ENCODE data around the gene ASB13.
"Not testable (repeated sequence)": the region's sequence is repeated elsewhere in the genome, so short reads cannot be mapped to it uniquely, and the experiment has no call there.

The ASB13 gene

DNA sequence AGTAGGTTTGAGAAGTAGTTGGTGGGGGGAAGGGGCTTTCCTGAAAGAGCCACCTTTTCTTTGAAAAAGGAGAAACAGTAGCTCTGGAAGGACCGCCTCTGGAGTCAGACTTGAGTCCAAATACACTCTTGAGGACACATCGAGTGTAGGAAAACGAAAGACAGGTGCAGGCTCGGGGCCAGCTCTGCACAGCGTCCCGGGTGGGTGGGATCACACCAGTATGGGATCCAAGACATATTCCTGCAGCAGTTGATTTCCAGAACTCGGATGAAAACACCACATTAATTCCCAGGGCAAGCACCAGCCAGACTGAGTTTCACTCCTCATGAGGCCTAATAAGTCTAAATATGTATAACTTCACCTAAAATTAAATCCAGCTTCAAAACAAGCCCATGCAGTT is 61.4 kb downstream of the ASB13 start:
- DNase-seq (ENCODE audit: low read depth) = no peak

DNA sequence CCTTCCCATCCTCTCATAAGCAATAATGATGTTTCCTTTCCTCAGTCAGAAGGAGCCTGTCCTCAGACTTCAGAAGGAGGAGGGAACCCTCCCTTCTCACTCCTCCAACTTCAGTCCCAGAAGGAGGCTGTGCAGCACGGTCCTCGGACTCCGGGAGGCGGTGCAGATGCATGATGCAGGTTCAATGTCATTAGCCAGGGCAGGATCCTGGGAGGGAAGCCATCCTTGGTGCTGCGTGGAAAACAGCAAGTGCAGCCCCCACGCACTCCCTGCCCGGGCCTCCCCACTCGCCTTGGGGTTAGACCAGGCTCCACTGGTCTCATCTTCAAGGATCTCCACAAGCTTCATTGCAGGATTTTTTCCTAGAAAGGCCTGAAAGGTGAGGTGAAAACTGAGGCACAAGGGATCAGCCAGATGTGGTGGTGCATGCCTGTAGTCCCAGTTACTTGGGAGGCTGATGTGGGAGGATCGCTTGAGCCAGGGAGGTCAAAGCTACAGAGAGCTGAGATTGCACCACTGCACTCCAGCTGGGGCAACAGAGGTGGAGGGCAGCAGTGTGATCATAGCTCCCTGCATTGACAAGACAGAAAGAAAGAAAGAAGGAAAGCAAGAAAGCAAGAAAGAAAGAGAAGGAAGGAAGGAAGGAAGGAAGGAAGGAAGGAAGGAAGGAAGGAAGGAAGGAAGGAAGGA is 62.0 kb downstream of the ASB13 start:
- no peak for DNase-seq (ENCODE audit: low read depth)

DNA sequence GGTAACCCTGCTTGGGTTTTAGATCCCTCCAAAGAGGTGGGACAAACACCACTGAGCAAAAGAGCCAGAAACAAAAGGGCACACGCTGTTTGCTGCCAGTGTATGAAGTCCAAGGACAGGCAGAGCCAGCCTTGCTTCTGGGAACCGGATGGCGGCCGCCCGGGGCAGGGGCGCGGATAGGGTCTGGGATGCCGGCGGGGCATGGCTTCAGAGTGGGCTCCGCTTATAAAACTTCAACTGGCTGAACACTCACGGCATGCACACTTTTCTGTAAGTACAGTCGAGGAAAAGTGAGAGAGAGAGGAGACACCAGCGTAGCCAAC is 62.6 kb downstream of the ASB13 start:
- no peak for DNase-seq (ENCODE audit: low read depth)

DNA sequence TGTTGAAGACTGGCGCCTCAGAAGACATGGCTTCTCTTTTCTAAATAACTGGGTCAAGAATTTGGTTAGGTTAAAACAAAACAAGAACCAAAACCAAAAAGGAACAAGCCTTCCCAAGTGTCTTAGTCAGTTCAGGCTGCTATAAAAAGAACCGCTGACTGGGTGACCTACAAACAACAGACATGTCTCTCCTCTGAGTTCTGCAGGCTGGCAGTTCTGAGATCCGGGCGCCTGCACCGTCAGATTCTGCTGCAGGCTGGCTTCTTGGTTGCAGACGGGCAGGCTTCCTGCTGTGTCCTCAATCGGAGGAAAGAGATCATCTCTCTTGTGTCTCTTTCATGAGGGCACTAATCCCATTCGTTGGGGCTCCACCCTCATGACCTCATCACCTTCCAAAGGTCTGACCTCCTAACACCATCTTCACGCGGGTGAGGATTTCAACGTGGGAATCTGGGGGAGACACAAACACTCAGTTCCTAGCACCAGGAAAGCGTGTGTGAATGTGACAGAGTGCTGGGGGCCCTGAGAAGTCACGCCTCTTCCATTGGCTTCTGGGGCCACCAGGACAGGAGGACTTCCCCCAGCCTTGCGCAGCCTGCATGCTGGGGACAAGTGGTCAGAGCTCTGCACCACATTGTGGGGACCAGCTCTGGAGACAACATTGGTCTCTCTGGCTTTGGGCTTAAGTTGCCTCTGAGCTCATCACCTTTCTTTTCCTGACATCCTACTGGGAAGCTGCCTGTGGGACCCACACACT is 63.1 kb downstream of the ASB13 start:
- no peak for DNase-seq (ENCODE audit: low read depth)

DNA sequence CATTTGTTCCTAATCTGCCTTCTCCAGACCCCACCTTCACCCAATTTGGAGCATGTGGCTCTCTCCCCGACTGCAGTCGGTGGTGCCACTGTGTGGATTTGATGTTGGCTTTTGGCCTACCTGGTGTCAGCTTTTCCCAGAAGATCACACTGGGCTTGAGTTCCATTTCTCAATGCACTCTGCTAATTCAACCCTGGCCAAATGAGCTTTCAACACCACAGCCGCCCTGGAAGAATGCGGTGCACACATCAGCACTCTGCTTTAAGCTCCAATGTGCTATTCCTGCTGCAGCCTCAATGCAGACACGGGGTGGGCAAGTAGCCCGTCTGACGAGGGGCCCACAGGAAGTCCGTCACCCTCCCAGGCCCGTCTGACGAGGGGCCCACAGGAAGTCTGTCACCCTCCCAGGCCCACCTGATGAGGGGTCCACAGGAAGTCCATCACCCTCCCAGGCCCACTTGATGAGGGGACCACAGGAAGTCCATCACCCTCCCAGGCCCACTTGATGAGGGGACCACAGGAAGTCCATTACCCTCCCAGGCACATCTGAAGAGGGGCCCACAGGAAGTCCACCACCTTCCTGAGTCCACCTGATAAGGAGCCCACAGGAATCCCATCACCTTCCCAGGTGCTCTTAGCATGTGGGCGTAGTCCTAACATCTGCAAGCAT is 64.4 kb downstream of the ASB13 start:
- no peak for DNase-seq (ENCODE audit: low read depth)

DNA sequence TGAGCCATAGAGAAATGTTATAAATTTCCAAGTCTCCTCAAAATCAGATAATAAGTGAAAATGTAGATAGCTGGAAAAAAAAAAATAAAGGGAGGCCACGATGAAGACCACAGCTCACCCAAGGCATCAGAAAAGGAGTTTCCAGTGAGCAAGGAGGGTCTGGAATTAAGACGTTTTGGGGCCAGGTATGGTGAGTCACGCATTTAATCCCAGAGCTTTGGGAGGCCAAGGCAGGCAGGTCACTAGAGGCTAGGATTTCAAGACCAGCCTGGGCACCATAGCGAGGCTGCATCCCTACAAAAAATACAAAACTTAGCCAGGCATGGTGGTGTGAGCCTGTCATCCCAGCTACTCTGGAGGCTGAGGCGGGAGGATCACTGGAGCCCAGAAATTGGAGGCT is 65.5 kb downstream of the ASB13 start:
- no peak for DNase-seq (ENCODE audit: low read depth)

DNA sequence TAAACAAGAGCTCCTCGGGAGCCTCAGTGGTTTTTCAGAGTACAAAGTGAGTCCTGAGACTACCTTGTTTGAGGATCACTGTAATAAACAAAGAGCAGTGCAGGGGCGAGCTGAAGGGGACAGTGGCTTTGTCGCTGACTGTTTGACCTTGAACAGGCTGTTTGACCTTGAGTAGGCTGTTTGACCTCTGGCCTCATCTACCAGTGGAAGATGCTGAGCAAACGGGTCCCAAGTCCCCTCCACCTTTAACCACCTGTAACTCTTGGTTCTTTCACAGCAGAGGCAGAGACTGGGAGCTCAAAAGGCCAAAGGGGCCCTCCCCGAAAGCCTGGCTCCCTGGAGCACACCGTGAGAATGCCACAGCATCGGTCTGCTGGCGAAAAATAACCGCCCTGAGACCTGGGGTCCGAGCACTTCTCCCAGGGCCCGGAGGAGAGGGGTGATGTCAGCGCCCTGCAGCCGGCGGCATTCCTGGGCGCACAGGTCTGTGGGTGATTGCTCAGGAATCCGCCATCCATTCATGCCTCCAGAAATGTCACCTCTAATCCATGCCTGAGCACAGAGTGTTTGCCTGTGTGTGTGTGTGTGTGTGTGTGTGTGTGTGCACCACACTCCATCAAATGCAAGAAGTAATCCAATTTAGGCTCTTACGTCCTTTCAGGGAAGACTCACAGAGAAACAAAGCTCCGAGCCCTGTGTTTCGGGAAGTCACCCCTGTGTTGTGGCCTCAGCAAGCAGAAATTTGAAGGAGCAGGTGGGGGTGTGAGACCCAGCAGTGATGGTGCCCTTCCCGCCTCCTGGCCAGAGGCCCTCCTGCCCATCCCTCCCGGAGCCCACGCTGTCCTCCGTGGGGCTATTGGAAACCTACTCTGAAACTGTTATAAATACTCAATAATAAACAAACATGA is 66.5 kb downstream of the ASB13 start:
- DNase-seq (ENCODE audit: low read depth) = no peak

DNA sequence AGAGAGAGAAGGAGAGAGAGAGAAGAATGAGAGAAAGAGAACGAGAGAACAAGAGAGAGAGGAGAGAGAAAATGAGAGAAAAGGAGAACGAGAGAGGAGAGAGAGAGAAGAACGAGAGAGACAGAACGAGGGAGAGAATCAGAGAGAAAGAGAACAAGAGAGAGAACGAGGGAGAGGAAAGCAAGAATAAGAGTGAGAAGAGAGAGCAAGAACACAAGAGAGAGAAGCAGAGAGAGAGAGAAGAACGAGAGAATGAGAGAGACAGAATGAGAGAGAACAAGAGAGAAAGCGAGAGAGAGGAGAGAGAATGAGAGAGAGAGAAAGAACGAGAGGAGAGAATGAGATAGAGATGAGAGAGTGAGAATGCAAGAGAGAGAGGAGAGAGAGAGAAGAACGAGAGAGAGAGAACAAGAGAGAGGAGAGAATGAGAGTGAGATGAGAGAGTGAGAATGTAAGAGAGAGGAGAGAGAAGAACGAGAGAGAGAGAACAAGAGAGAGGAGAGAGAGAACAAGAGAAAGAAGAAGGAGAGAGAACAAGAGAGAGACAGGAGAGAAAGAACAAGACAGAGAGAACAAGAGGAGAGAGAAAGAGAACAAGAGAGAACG is 68.2 kb downstream of the ASB13 start:
- no peak for DNase-seq (ENCODE audit: low read depth)

DNA sequence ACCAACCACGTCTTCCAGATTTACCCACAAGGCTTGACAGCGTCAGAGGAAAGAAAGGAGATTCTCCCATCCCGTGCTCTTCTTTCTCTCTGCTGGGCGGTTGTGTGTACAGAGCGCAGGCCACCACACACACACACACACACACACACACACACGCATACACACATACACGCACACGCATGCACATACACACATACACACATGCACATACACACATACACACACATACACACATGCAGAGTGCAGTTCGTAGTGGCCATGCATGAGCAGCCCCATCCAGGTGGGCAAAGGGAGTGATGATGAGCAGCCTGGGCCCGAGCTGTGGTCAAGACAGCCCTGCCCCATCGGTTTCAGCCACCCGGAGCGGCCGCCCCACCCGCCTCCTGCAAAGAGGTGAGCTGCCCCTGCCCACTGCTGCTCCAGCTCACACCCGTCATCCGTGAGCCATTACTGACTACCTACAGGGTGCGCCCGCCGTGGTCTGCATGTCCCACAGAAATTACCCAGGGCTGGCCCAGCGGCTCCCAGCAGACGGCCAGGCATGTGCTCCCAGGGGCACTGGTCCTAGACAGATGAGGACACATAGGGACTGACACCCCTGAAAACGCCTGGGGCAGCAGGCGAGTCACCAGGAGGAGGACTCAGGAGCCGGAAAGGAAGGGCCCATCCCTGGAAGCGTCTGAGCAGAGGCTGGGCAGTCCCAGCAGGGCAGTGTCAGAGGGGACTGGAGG is 69.6 kb downstream of the ASB13 start:
- no peak for DNase-seq (ENCODE audit: low read depth)

DNA sequence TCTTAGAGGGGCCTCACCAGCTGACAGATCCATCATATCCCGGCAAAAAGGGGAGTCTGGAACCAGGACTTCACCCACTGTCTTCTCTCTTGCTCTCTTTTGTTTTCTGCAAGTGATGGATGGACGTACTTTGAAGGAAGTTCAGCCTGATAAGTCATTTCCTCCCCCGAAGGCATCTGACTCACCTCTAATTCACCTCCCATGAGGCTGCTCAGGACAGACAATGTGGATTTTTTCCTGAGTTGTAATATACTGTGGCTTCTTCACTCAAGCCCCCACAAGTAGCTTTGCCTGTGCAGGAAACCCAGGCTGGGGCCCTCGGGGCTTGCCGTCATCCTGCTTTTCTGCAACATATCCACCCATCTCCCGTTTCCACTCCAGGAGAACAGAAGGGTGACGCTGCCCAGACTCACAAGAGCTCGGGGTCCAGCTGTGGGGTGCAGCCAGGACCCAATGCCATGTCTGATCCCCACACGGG is 70.4 kb downstream of the ASB13 start:
- DNase-seq (ENCODE audit: low read depth) = no peak

DNA sequence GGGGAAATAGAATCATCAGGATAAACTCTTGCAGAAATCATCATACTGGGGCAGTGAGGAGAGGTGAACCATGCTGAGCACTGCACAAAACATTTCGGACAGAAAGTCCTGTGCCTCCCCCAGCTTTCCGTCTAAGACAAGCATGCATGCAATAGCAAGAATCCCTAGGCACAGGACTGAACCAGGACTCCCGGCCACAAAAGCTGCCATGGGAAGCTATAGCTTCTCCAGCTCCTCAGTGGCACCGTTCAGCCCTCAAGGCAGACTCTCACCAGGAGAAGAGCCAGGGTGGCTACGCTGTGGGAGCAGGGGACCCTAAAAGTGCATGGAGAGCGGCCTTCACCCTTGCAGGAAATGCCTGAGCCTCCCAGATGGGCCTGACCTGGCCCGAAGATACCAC is 70.8 kb downstream of the ASB13 start:
- no peak for DNase-seq (ENCODE audit: low read depth)

DNA sequence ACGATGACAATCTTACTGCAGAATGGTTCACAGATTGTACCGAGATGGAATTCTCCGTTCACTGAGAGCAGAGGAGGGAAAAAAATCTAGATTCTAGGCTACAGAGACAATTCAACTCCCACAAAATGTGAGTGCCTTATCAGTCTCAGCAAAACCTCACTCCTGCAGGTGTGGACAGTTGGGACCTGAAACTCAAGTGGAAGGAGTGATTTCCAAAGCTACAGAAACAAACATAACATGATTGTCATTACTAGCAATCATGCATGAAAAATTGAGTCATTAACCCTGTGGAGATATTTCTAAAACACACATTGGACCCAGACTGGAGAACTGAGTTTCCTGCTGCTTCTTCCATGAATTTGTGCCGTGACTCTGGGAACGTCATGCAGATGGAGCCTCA is 71.3 kb downstream of the ASB13 start:
- no peak for DNase-seq (ENCODE audit: low read depth)

DNA sequence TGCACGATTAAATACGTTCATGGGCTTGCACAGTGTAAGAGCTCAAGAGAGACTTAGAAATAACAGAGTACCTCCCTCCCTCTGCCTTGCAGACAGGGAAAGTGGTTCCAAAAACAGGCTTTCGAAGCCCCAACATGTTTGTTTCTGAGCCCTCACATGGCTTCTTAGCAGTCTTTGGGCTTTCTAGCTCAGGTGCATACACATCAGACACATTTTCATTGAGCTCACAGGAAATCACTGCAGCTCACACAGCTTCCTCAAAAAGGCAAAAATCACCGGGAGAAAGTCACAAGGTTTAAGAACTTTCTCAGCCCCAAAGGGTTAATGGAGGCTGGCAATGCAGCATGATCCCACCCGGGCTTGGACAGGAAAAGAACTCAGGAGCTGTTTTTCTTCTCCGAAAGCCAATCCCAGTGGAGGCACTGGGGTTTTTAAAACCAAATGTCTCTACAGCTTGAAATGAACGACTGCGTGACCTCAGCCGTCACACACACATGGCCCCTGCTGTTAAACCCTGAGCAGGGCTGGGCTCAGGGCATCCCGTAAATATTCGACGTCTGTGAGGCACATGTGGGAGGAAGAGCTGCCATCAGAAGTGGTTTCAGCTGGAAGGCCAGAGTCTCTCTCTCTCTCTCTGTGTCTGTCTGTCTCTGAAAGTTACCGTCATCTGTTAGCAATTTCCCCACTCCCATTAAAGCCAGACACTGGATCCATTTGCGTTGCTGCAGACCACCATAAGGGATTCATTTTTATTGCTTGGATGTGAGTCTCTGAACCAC is 71.9 kb downstream of the ASB13 start:
- DNase-seq (ENCODE audit: low read depth) = no peak

DNA sequence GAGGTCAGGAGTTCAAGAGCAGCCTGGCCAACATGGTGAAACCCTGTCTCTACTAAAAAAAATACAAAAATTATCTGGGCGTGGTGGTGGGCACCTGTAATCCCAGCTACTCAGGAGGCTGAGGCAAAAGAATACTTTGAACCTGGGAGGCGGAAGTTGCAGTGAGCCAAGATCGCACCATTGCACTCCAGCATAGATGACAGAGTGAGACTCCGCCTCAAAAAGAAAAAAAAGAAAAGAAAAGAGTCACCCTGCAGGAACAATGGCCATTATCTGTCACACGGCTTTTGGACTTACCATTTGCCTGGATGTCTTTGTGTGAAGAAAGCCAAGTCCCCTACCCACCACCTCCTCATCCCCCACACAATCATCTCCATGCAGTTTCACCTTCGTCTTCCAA is 73.0 kb downstream of the ASB13 start:
- DNase-seq (ENCODE audit: low read depth) = not testable (repeated sequence)

DNA sequence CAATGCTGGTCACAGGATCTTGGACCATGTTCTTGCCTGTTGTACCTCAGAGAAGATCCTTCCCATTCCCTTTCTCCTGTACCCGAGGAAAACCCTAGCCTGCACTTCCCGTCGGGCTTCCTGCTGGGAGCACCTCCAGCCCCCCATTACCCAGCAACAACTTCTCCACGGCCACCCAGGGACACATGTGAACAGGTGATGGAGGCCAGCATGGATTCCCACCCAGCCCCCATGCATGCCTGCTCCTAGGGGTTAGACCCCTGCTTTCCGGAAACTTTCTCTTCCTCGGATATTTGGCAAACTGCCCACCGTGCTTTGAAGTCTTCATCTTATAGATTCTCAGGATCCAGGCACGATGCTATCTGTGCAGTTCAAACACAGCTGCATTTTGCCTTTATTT is 74.3 kb downstream of the ASB13 start:
- DNase-seq (ENCODE audit: low read depth) = no peak

DNA sequence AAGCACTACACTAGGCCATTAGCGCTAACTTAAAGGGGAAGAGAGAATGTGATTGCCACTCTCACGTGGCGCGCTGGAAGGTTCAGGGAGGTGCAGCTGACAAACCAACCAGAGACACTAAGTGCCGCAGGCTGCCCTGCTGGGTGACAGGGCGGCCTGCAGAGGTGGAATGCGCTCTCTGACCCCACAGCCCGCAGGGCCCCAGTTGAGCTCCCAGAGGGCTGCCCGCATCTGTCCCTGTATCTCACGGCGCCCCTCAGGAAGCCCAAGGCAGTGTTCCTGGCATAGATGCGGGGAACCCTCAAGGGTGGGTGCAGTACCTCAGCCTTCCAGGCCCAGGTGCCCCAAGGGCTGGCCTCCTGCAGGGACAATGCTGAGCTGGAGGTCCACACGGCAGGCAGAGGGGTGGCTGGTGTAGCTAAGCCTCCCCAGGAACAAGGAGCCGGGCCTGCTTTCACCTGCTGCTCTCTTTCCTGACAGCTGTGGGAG is 75.0 kb downstream of the ASB13 start:
- DNase-seq (ENCODE audit: low read depth) = no peak

DNA sequence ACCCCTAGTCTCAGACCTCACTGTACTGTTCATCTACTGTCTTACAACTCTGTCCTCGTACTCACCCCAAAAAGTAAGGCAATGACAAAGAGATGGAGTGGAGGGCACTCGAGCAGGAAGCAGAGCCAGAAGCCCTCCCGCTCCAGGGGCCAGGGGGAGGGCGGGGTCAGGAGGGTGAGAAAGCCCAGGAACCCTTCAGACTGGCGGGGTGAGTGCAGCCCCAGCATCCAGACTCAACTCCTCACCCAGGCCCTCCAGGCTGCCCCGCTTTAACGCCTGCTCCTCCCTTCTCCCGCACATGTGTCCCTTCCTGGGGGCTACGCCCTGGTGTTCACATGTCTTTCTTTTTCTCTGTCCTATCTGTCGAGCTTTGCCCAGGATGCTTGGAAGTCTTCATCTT is 75.6 kb downstream of the ASB13 start:
- DNase-seq (ENCODE audit: low read depth) = no peak

DNA sequence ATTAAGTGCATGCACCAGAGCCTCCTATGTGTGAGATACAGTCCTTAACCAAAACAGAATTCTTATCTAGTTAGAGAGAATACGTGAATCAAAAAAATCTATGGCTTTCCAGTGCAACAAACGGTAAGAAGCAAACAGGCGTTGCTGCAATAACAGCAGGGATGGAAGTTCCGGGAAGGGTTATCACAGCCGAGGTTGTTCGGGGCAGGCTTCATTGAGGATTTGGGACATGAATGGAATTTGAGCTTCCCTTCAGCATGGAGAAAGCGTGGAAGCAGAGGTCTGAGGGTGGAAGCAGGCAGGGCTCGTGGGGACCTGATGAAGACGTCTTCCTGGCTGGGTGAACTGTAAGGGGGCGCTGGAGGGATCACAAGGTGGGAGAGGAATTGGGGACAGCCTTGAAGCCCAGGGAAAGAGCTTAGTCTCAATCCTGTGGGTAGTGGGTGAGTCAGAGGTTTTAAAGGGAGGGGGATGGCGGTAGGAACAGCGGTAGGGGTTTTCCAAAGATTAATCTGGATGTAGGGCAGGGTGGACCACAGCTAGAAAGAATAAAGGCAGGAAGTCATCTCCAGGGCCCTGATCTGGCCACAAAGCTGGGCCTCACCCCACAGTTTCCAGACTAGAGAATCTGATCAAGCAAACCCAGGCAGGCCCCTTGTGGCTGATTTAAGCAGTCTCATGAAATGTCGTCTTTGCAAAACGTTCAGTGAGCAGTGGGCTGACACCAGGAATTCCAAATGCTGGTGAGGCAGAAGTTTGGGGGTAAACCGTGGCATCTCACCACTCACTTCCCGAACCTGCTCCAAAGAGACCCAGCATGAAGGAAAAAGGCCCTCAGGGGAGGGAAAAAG is 76.5 kb downstream of the ASB13 start:
- DNase-seq (ENCODE audit: low read depth) = no peak

DNA sequence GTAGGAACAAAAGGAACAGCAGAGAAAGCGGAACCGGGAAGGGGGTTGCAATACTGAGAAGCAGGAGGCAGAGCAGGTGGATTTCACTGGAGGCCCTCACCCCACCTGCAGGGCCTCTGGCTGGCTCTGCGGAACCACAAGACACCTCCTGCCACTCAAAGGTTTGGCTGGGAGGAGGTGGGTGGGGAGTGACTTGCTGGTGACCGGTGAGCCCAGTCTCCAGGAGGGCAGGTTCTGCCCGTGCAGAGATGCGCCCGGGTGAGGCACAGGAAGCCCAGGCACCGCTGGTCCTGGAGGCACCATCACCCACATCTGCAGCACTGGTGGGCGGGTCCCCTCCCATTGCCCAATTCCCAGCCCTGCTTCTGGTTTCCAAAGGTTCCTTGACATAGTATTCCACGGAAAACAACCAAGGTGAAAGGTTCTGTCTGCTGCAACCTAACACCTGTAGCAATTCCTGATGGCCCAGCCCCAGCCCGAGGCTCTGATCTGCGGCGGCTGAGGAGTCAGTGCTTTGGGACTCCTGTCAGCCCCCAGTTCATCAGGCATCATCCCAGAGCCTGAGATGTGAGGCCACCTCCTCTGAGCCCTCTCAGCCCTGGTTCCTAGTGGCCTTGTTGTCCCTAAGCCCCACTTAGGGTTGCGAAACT is 77.3 kb downstream of the ASB13 start:
- DNase-seq (ENCODE audit: low read depth) = no peak

Data from activated gamma-delta T cell treated with anti-CD3 and anti-CD28 coated beads, Interleukin-2, amount 50 U/mL, for 16 hours (primary cell).